ENCODE measurements around the gene NOXA1. TPM values are rescaled to one million over a fixed set of nuclear protein-coding genes. Genes with fewer than 3 reads are reported as not detected.

Gene NOXA1
- total and polyA plus RNA-seq, 2 donors from 2014 or later = 19.1 to 21.8 TPM

GRCh38 chr9:137398561-137399468, 24.4 kb upstream of the NOXA1 start:
- TF ChIP-seq, protein P1, sequence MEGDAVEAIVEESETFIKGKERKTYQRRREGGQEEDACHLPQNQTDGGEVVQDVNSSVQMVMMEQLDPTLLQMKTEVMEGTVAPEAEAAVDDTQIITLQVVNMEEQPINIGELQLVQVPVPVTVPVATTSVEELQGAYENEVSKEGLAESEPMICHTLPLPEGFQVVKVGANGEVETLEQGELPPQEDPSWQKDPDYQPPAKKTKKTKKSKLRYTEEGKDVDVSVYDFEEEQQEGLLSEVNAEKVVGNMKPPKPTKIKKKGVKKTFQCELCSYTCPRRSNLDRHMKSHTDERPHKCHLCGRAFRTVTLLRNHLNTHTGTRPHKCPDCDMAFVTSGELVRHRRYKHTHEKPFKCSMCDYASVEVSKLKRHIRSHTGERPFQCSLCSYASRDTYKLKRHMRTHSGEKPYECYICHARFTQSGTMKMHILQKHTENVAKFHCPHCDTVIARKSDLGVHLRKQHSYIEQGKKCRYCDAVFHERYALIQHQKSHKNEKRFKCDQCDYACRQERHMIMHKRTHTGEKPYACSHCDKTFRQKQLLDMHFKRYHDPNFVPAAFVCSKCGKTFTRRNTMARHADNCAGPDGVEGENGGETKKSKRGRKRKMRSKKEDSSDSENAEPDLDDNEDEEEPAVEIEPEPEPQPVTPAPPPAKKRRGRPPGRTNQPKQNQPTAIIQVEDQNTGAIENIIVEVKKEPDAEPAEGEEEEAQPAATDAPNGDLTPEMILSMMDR (IDR thresholded peaks at IDR 0.05; ENCODE audit: borderline replicate concordance, extremely low read depth, insufficient read depth) = no peak
- Histone ChIP-seq H3K9ac (ENCODE audit: low read length in 3 of 3) (no peak overlapping the region), H3K27ac (ENCODE audit: low read depth in 2 of 2, low read length in 2 of 2) (no peak overlapping the region), H3K36me3 (ENCODE audit: control insufficient read depth in 2 of 3, insufficient read depth in 3 of 3, low read length in 3 of 3) (no peaks in the 10 kb centered on the region), H3K9me3 (ENCODE audit: control insufficient read depth in 2 of 3, insufficient read depth in 1 of 3, low read length in 3 of 3) (no peaks in the 10 kb centered on the region), H3K27me3 (ENCODE audit: control insufficient read depth, insufficient read depth, low read length) (no peaks in the 10 kb centered on the region), H3K4me1 (ENCODE audit: control insufficient read depth in 2 of 3, insufficient read depth in 2 of 3, low read depth in 1 of 3, low read length in 3 of 3) (no peaks in the 10 kb centered on the region), H3K4me3 (ENCODE audit: low read length in 3 of 3) (no peak overlapping the region)
- no peak for FAIRE-seq
- DNase-seq = no peak
- intact Hi-C loops (cut with DNase I) = no loop called here

DNA sequence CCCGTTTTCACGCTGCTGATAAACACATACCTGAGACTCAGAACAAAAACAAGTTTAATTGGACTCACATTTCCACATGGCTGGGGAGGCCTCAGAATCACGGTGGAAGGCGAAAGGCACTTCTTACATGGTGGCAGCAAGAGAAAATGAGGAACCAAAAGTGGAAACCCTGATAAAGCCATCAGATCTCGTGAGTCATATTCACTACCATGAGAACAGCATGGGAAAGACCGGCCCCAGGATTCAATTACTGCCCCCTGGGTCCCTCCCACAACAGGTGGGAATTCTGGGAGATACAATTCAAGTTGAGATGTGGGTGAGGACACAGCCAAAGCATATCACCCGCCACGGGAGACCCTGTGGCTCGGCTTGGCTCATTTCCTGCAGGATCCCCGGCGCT, 20.4 kb upstream of the NOXA1 start:
- H3K4me3 ChIP-seq (ENCODE audit: low read length in 3 of 3) = no peak overlapping the region
- H3K9me3 ChIP-seq (ENCODE audit: control insufficient read depth in 2 of 3, insufficient read depth in 1 of 3, low read length in 3 of 3) = no peaks in the 10 kb centered on the region
- H3K27ac ChIP-seq (ENCODE audit: low read depth in 2 of 2, low read length in 2 of 2) = no peak overlapping the region
- FAIRE-seq (no peak), DNase-seq (no peak)
- intact Hi-C loops (cut with DNase I) = no loop called here
- no peak overlapping the region for H3K9ac ChIP-seq (ENCODE audit: low read length in 3 of 3)
- TF ChIP-seq, protein P1 (IDR thresholded peaks at IDR 0.05; ENCODE audit: borderline replicate concordance, extremely low read depth, insufficient read depth) = no peak
- no peaks in the 10 kb centered on the region for H3K36me3 ChIP-seq (ENCODE audit: control insufficient read depth in 2 of 3, insufficient read depth in 3 of 3, low read length in 3 of 3)
- peaks cover 0 to 4% (median 0%) of the 10 kb centered on the region in 3 donors for H3K4me1 ChIP-seq (ENCODE audit: control insufficient read depth in 2 of 3, insufficient read depth in 2 of 3, low read depth in 1 of 3, low read length in 3 of 3)
- no peaks in the 10 kb centered on the region for H3K27me3 ChIP-seq (ENCODE audit: control insufficient read depth, insufficient read depth, low read length)

DNA sequence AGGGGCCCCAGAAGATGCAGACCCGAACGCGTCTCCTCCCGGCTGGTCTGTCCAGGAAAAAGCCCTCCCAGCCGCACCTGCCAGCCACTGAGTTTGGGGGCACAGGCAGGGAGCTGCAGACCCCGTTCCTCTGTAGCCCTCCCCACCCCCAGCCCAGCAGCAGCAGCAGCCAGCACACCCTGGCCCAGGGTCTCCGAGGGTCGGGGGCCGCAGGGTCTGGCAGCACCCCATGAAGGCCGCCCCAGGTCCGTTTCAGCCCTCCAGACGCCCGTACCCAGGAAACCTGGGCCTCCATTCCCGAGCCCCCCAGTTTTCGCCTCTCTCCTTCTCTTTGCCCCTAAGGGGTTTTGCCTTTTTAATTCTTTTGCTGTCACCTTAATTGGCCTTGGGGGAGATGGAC, 19.9 kb upstream of the NOXA1 start:
- no peaks in the 10 kb centered on the region for H3K36me3 ChIP-seq (ENCODE audit: control insufficient read depth in 2 of 3, insufficient read depth in 3 of 3, low read length in 3 of 3)
- intact Hi-C loops (cut with DNase I) = no loop called here
- H3K4me3 ChIP-seq (ENCODE audit: low read length in 3 of 3) = no peak overlapping the region
- H3K4me1 ChIP-seq (ENCODE audit: control insufficient read depth in 2 of 3, insufficient read depth in 2 of 3, low read depth in 1 of 3, low read length in 3 of 3) = peaks cover 0 to 4% (median 0%) of the 10 kb centered on the region in 3 donors
- TF ChIP-seq, protein P1 (IDR thresholded peaks at IDR 0.05; ENCODE audit: borderline replicate concordance, extremely low read depth, insufficient read depth) = no peak
- DNase-seq = no peak
- H3K9ac ChIP-seq (ENCODE audit: low read length in 3 of 3) = no peak overlapping the region
- H3K27ac ChIP-seq (ENCODE audit: low read depth in 2 of 2, low read length in 2 of 2) = no peak overlapping the region
- no peaks in the 10 kb centered on the region for H3K9me3 ChIP-seq (ENCODE audit: control insufficient read depth in 2 of 3, insufficient read depth in 1 of 3, low read length in 3 of 3)
- no peak for FAIRE-seq
- no peaks in the 10 kb centered on the region for H3K27me3 ChIP-seq (ENCODE audit: control insufficient read depth, insufficient read depth, low read length)
